Right lobe of liver (tissue), 4 donors: ENCODE data around the gene SLC6A7.

ENCODE experiments used
- POLR2A ChIP-seq: fragments of 450-650 bp; IDR thresholded peaks from one replicate; pipeline ENCODE4 v1.6.1; 2017; ENCODE audit warnings: antibody characterized with exemption, mild to moderate bottlenecking
- TF ChIP-seq, protein P1 (sequence below), 4 donors: fragments of 200-600 bp in 3 of 4; fragments of 450-650 bp in 1 of 4; IDR thresholded peaks; one replicate each; pipeline versions ENCODE4 v1.5.1 to v1.8.0; 2016 to 2022; ENCODE audit warnings: antibody characterized with exemption in 4 of 4, mild to moderate bottlenecking in 2 of 4
- donor health status: DM: no; HTN: no; CAD: no.
- donor health status: DM: no; HTN: no; CAD: no.
- donor health status: DM: no; HTN: yes; CAD: no.

DNA sequence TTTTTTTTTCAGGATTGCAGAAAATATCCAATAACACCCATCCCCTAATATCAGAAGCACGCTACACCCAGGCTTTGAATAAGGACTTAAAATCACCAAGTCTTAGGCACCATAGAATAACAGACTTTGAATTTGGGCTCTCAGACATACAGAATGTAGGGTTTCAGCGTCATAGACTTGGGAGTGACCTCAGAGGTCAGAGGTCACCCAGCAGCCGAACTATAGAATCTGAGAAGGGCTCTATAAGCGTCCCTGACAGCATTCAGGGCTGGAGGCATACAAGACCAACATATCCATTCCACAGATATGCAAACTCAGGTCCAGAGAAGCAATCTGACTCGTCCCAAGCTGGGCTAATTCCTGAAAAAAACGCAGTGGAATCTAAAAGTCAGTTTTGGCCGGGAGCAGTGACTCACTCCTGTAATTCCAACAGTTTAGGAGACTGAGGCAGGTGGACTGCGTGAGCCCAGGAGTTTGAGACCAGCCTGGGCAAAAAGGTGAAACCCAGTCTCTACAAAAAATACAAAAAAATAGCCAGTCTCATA is 34.7 kb downstream of the SLC6A7 start:
- TF ChIP-seq, protein P1, sequence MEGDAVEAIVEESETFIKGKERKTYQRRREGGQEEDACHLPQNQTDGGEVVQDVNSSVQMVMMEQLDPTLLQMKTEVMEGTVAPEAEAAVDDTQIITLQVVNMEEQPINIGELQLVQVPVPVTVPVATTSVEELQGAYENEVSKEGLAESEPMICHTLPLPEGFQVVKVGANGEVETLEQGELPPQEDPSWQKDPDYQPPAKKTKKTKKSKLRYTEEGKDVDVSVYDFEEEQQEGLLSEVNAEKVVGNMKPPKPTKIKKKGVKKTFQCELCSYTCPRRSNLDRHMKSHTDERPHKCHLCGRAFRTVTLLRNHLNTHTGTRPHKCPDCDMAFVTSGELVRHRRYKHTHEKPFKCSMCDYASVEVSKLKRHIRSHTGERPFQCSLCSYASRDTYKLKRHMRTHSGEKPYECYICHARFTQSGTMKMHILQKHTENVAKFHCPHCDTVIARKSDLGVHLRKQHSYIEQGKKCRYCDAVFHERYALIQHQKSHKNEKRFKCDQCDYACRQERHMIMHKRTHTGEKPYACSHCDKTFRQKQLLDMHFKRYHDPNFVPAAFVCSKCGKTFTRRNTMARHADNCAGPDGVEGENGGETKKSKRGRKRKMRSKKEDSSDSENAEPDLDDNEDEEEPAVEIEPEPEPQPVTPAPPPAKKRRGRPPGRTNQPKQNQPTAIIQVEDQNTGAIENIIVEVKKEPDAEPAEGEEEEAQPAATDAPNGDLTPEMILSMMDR (IDR thresholded peaks at IDR 0.05), result no peak
- TF ChIP-seq POLR2A, result no peak
